HepG2 (cell line): ENCODE results near the gene SLC13A2. TPM values are rescaled to one million over a fixed set of nuclear protein-coding genes. Genes with fewer than 3 reads are reported as not detected.

Source experiments
- ATAC-seq: fragments of 200-7000 bp; cut with Tn5 transposase; 3 replicates; pipeline ENCODE4 v1.9.1; 2020; ENCODE audit warnings: mild to moderate bottlenecking, moderate library complexity
- BruUV-seq: library from RNA; stranded (reverse); fragments of 400-500 nt; replicated peaks from 2 replicates; lab custom pipeline; 2021; lab: Mats Ljungman, UMichigan
- CTCF ChIA-PET: fragments of 300-600 bp; formaldehyde crosslinking; extraction: SDS; loops from one replicate; lab custom pipeline; 2021; ENCODE audit warnings: low total read pairs, inconsistent platforms, low intra/inter-chr PET ratio; lab: Yijun Ruan, JAX
- POLR2A ChIA-PET: fragments of 350-600 bp; sonication (Branson Sonifier 250); formaldehyde crosslinking; loops from one replicate; lab custom pipeline; 2020; ENCODE audit warnings: antibody characterized with exemption, inconsistent platforms; lab: Yijun Ruan, JAX
- DNase-seq: peaks from one replicate; pipeline ENCODE4 v3.0.0-alpha.2; 2015; ENCODE audit warnings: low spot score
- FAIRE-seq: peaks from 3 replicates; lab custom pipeline; 2011; peaks lifted over from hg19 to GRCh38; lab: Jason Lieb, UNC
- H2AFZ ChIP-seq: one replicate; pipeline ENCODE4 v1.6.1; 2011; ENCODE audit warnings: low read length, inconsistent platforms
- H3K27ac ChIP-seq: fragments of 300-600 bp; 3 replicates; pipeline ENCODE4 v1.8.0; 2011; ENCODE audit warnings: mixed run types, mild to moderate bottlenecking, mixed read lengths, low read length, inconsistent platforms; ENCODE audit not compliant: insufficient read depth; ENCODE audit errors: extremely low read length
- H3K27me3 ChIP-seq, 2 experiments: fragments of 200-600 bp in 1 of 2; 2 replicates in 1 of 2; 3 replicates in 1 of 2; pipeline versions ENCODE4 v1.6.0 to v1.8.0; 2011; ENCODE audit warnings: low read length in 2 of 2, mild to moderate bottlenecking in 2 of 2, moderate library complexity in 2 of 2, inconsistent platforms in 1 of 2; ENCODE audit not compliant: insufficient read depth in 2 of 2, control insufficient read depth in 1 of 2
- H3K36me3 ChIP-seq, 2 experiments: fragments of 200-600 bp in 1 of 2; replicated peaks in 1 of 2; 2 replicates in 1 of 2; 3 replicates in 1 of 2; pipeline versions ENCODE4 v1.5.1 to v1.8.0; 2011; ENCODE audit warnings: low read length in 2 of 2, inconsistent platforms in 1 of 2; ENCODE audit not compliant: insufficient read depth in 2 of 2, control insufficient read depth in 1 of 2
- H3K4me1 ChIP-seq: 2 replicates; pipeline ENCODE4 v1.5.1; 2012; ENCODE audit warnings: low read length, inconsistent platforms; ENCODE audit not compliant: insufficient read depth
- H3K4me2 ChIP-seq: 2 replicates; pipeline ENCODE4 v1.6.0; 2011; ENCODE audit warnings: low read depth, low read length, inconsistent platforms
- H3K4me3 ChIP-seq, 3 experiments: fragments of 200-600 bp in 1 of 3; sonication (generic), shearing (Covaris generic) in 1 of 3; replicated peaks in 1 of 3; 2 replicates each; pipeline ENCODE4 v1.5.1; 2011 to 2016; ENCODE audit warnings: low read length in 3 of 3, inconsistent platforms in 2 of 3, low read depth in 2 of 3, mild to moderate bottlenecking in 2 of 3, control low read depth in 1 of 3, mixed read lengths in 1 of 3; ENCODE audit not compliant: insufficient read depth in 1 of 3
- H3K79me2 ChIP-seq: one replicate; pipeline ENCODE4 v1.6.1; 2011; ENCODE audit warnings: low read length, inconsistent platforms; ENCODE audit not compliant: insufficient read depth
- H3K9ac ChIP-seq: 2 replicates; pipeline ENCODE4 v1.6.0; 2011; ENCODE audit warnings: mild to moderate bottlenecking, low read depth, low read length, inconsistent platforms; ENCODE audit not compliant: insufficient read depth
- H3K9me3 ChIP-seq: 2 replicates; pipeline ENCODE4 v1.5.1; 2012; ENCODE audit warnings: mild to moderate bottlenecking, low read length
- H4K20me1 ChIP-seq: 2 replicates; pipeline ENCODE4 v1.6.0; 2011; ENCODE audit warnings: inconsistent platforms, mild to moderate bottlenecking, low read length, moderate library complexity; ENCODE audit not compliant: insufficient read depth
- SOX13 ChIP-seq, 3 experiments: fragments of 450-650 bp in 1 of 3; sonication (generic) in 1 of 3; formaldehyde crosslinking in 1 of 3; IDR thresholded peaks in 2 of 3; conservative IDR thresholded peaks in 1 of 3; 2 replicates each; pipeline versions ENCODE4 v1.5.0 to v1.6.1; 2016 to 2020; ENCODE audit warnings: antibody characterized with exemption in 1 of 3, mild to moderate bottlenecking in 1 of 3, missing compliant biosample characterization in 1 of 3, missing genetic modification reagents in 1 of 3, moderate library complexity in 1 of 3
- SOX5 ChIP-seq: IDR thresholded peaks from 2 replicates; pipeline ENCODE4 v1.6.1; 2016; ENCODE audit warnings: borderline replicate concordance
- ZFY ChIP-seq: sonication (generic); formaldehyde crosslinking; IDR thresholded peaks from 2 replicates; pipeline ENCODE4 v1.4.0; 2020; ENCODE audit warnings: missing genetic modification reagents
- ZNF577 ChIP-seq: sonication (generic); formaldehyde crosslinking; IDR thresholded peaks from 2 replicates; pipeline ENCODE4 v1.4.0; 2020; ENCODE audit warnings: mild to moderate bottlenecking, low read depth, missing genetic modification reagents, borderline replicate concordance
- WGBS: methylation state at CpG from one replicate; pipeline ENCODE4 v1.1.6; 2017; ENCODE audit warnings: low lambda C conversion rate; 5-methylcytosine and 5-hydroxymethylcytosine counted together
- in situ Hi-C: cut with HindIII; loops from 2 replicates; pipeline ENCODE4 v1.10.0; 2017; ENCODE audit warnings: low pct_unique_long_range_greater_than_20kb; ENCODE audit not compliant: extremely low pct_ligation_motif_present
- intact Hi-C: fragments of 100-400 bp; cut with micrococcal nuclease; formaldehyde crosslinking; loops from one replicate; pipeline ENCODE4 v1.10.0; 2022; ENCODE audit not compliant: unreplicated experiment
- polyA plus RNA-seq, 8 experiments: library from polyadenylated mRNA; depleted of rRNA in 3 of 8; stranded (reverse) in 7 of 8; unstranded in 1 of 8; fragments of >200 nt; fragmentation: Illumina TruSeq in 4 of 8; extraction: Trizol in 4 of 8; gene quantifications; 2 replicates each; pipeline versions ENCODE4 v1.2.1 to v1.2.3, GENCODE V29; 2011 to 2016; ENCODE audit warnings: low read depth in 4 of 8, missing spikeins in 1 of 8, mixed read lengths in 1 of 8; ENCODE audit not compliant: insufficient read depth in 1 of 8
- total RNA-seq, 5 experiments: library from RNA; depleted of rRNA; stranded (reverse); fragments of >200 nt; fragmentation: Illumina TruSeq; extraction: Trizol; gene quantifications; 2 replicates each; pipeline ENCODE4 v1.2.3, GENCODE V29; 2016; ENCODE audit warnings: low read depth in 1 of 5
- TF ChIP-seq, protein P1 (sequence below): sonication (generic); formaldehyde crosslinking; IDR thresholded peaks from 2 replicates; pipeline ENCODE4; 2020; ENCODE audit warnings: missing genetic modification reagents, mild to moderate bottlenecking, borderline replicate concordance
- TF ChIP-seq, protein P2 (sequence below): sonication (generic); formaldehyde crosslinking; IDR thresholded peaks from 2 replicates; pipeline ENCODE4 v1.4.0; 2020; ENCODE audit warnings: missing genetic modification reagents

Gene SLC13A2
- total and polyA plus RNA-seq, 2 of the 13 experiments (the other 11 are each of a cell fraction or from before 2014, with no cell fraction given), result 0.07 TPM; not detected in 1

DNA sequence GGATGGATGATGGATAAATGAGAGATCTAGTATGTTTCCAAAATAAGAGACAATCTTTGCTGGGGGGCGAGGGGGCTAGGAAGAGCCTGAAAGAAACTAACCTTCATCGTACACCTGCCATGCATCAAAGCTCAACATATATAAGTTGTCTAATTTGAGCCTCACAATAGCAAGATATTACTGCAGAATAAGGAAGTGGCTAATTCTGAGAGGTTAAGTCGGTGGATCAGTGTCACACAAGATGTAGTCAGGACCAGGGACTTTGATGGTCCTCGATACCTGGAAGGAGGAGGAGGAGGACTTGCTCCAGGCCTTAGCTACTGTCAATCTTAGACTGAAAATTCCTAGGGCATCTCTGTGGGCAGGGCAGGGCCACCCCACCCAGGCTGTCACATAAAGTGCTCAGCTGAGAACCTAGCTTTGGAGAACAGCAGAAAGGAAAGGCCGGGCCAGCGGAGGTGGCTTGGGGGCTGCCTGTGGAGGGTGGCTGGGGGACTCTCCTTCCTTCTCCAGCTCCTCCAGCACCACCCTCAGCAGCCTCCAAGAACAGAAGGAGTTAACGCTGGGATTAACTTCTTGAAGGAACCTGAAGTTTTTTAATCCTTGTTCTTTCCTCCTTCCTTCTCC, 460 bp upstream of the SLC13A2 start:
- Histone ChIP-seq H2AFZ (no peak overlapping the region), H4K20me1 (no peaks in the 10 kb centered on the region), H3K27ac (no peak overlapping the region), H3K4me3 (no peak overlapping the region), H3K9ac (no peak overlapping the region), H3K9me3 (no peaks in the 10 kb centered on the region), H3K4me1 (peaks cover 45% of the 10 kb centered on the region), H3K27me3 (peaks cover 0 to 15% of the 10 kb centered on the region in 2 experiments; a peak in 3 of 5 replicates), H3K79me2 (no peaks in the 10 kb centered on the region), H3K4me2 (no peak overlapping the region), H3K36me3 (no peaks in the 10 kb centered on the region)
- WGBS, result 54% methylated on average over 7 of the region's 7 CpGs
- DNase-seq (no peak), FAIRE-seq (no peak), ATAC-seq (no peak)
- BruUV-seq, result no TSS peak
- in situ Hi-C loops (no loop called here), intact Hi-C loops (no loop called here)
- TF ChIP-seq ZFY (CRISPR knock-in tag), result no peak
- no peak for TF ChIP-seq SOX13 (IDR thresholded peaks at IDR 0.05)
- TF ChIP-seq SOX13 (CRISPR knock-in tag; conservative IDR thresholded peaks at IDR 0.05 in 1 of 2, IDR thresholded peaks at IDR 0.05 in 1 of 2), result no peak
- TF ChIP-seq, protein P1, sequence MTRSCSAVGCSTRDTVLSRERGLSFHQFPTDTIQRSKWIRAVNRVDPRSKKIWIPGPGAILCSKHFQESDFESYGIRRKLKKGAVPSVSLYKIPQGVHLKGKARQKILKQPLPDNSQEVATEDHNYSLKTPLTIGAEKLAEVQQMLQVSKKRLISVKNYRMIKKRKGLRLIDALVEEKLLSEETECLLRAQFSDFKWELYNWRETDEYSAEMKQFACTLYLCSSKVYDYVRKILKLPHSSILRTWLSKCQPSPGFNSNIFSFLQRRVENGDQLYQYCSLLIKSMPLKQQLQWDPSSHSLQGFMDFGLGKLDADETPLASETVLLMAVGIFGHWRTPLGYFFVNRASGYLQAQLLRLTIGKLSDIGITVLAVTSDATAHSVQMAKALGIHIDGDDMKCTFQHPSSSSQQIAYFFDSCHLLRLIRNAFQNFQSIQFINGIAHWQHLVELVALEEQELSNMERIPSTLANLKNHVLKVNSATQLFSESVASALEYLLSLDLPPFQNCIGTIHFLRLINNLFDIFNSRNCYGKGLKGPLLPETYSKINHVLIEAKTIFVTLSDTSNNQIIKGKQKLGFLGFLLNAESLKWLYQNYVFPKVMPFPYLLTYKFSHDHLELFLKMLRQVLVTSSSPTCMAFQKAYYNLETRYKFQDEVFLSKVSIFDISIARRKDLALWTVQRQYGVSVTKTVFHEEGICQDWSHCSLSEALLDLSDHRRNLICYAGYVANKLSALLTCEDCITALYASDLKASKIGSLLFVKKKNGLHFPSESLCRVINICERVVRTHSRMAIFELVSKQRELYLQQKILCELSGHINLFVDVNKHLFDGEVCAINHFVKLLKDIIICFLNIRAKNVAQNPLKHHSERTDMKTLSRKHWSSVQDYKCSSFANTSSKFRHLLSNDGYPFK (CRISPR knock-in tag), result no peak
- TF ChIP-seq ZNF577 (CRISPR knock-in tag), result no peak
- TF ChIP-seq, protein P2, sequence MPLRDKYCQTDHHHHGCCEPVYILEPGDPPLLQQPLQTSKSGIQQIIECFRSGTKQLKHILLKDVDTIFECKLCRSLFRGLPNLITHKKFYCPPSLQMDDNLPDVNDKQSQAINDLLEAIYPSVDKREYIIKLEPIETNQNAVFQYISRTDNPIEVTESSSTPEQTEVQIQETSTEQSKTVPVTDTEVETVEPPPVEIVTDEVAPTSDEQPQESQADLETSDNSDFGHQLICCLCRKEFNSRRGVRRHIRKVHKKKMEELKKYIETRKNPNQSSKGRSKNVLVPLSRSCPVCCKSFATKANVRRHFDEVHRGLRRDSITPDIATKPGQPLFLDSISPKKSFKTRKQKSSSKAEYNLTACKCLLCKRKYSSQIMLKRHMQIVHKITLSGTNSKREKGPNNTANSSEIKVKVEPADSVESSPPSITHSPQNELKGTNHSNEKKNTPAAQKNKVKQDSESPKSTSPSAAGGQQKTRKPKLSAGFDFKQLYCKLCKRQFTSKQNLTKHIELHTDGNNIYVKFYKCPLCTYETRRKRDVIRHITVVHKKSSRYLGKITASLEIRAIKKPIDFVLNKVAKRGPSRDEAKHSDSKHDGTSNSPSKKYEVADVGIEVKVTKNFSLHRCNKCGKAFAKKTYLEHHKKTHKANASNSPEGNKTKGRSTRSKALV, result no peak
- TF ChIP-seq SOX5 (CRISPR knock-in tag), result no peak
- CTCF ChIA-PET, result no interaction called here
- POLR2A ChIA-PET, result no interaction called here
